ENCODE results near the gene AFAP1.

DNA sequence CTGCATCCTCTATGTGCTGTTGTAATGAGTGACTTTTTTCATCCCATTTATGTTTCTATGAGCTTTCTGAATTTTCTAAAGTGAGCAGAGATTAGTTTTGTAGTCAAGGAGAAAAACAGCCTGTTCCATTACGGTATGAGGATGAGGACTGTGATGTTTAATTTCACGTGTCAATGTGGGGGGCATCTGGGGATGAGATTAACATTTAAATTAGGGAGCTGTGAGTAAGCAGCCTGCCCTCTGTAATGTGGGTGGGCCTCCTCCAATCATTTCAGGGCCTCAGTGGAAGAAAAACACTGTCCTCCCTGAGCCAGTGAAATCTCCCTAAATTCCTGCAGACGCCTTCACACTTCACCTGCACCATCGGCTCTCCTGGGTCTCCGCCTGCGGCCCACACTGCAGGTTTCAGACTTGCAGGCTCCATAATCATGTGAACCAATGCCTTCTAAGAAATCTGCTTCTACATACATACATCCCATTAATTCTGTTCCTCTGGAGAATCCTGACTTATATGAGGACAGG, 121.7 kb downstream of the AFAP1 start:
- no peak for TF ChIP-seq ZBTB7A (IDR thresholded peaks at IDR 0.05; ENCODE audit: low read depth)
- TF ChIP-seq TAF1 (IDR thresholded peaks at IDR 0.05; ENCODE audit: low read depth): no peak
- TF ChIP-seq YY1 (IDR thresholded peaks at IDR 0.05; ENCODE audit: low read depth): no peak
- TF ChIP-seq, protein P1, sequence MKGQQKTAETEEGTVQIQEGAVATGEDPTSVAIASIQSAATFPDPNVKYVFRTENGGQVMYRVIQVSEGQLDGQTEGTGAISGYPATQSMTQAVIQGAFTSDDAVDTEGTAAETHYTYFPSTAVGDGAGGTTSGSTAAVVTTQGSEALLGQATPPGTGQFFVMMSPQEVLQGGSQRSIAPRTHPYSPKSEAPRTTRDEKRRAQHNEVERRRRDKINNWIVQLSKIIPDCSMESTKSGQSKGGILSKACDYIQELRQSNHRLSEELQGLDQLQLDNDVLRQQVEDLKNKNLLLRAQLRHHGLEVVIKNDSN (IDR thresholded peaks at IDR 0.05): no peak
- no peak for TF ChIP-seq EP300 (IDR thresholded peaks at IDR 0.05; ENCODE audit: borderline replicate concordance)
- TF ChIP-seq FOXM1 (IDR thresholded peaks at IDR 0.05; ENCODE audit: borderline replicate concordance, low read depth): no peak
- no peak for TF ChIP-seq CREB1 (IDR thresholded peaks at IDR 0.05; ENCODE audit: low read depth)
- no peak for TF ChIP-seq CEBPB (IDR thresholded peaks at IDR 0.05)
- TF ChIP-seq NFIC (IDR thresholded peaks at IDR 0.05): no peak
- TF ChIP-seq, protein P2, sequence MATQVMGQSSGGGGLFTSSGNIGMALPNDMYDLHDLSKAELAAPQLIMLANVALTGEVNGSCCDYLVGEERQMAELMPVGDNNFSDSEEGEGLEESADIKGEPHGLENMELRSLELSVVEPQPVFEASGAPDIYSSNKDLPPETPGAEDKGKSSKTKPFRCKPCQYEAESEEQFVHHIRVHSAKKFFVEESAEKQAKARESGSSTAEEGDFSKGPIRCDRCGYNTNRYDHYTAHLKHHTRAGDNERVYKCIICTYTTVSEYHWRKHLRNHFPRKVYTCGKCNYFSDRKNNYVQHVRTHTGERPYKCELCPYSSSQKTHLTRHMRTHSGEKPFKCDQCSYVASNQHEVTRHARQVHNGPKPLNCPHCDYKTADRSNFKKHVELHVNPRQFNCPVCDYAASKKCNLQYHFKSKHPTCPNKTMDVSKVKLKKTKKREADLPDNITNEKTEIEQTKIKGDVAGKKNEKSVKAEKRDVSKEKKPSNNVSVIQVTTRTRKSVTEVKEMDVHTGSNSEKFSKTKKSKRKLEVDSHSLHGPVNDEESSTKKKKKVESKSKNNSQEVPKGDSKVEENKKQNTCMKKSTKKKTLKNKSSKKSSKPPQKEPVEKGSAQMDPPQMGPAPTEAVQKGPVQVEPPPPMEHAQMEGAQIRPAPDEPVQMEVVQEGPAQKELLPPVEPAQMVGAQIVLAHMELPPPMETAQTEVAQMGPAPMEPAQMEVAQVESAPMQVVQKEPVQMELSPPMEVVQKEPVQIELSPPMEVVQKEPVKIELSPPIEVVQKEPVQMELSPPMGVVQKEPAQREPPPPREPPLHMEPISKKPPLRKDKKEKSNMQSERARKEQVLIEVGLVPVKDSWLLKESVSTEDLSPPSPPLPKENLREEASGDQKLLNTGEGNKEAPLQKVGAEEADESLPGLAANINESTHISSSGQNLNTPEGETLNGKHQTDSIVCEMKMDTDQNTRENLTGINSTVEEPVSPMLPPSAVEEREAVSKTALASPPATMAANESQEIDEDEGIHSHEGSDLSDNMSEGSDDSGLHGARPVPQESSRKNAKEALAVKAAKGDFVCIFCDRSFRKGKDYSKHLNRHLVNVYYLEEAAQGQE (IDR thresholded peaks at IDR 0.05; ENCODE audit: low read depth): no peak
- TF ChIP-seq, protein P3, sequence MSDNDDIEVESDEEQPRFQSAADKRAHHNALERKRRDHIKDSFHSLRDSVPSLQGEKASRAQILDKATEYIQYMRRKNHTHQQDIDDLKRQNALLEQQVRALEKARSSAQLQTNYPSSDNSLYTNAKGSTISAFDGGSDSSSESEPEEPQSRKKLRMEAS (IDR thresholded peaks at IDR 0.05): no peak
